Trophoblast cell (in vitro differentiated cells and primary cell): ENCODE data around the gene NRCAM.

Experiments
- DNase-seq, 2 donors: peaks; one replicate each; pipeline ENCODE4 v3.0.0-alpha.2; 2016
- H2AFZ ChIP-seq: 2 replicates; pipeline ENCODE4 v1.6.1; 2013; ENCODE audit warnings: low read length, moderate library complexity, mild to moderate bottlenecking; ENCODE audit not compliant: insufficient read depth, poor library complexity
- H2AK5ac ChIP-seq: 2 replicates; pipeline ENCODE4 v1.6.1; 2013; ENCODE audit warnings: mild to moderate bottlenecking, low read length
- H2BK120ac ChIP-seq: 2 replicates; pipeline ENCODE4 v1.6.1; 2013; ENCODE audit warnings: low read length, mild to moderate bottlenecking, moderate library complexity; ENCODE audit not compliant: insufficient read depth, poor library complexity
- H2BK12ac ChIP-seq: 2 replicates; pipeline ENCODE4 v1.6.1; 2013; ENCODE audit warnings: mild to moderate bottlenecking, low read length, moderate library complexity
- H2BK5ac ChIP-seq: 2 replicates; pipeline ENCODE4 v1.6.1; 2013; ENCODE audit warnings: low read length, low read depth, moderate library complexity, mild to moderate bottlenecking; ENCODE audit not compliant: poor library complexity
- H3K14ac ChIP-seq: 2 replicates; pipeline ENCODE4 v1.6.1; 2013; ENCODE audit warnings: mild to moderate bottlenecking, low read length
- H3K18ac ChIP-seq: 2 replicates; pipeline ENCODE4 v1.6.1; 2013; ENCODE audit warnings: mild to moderate bottlenecking, low read length
- H3K23ac ChIP-seq: 2 replicates; pipeline ENCODE4 v1.6.1; 2013; ENCODE audit warnings: low read length
- H3K27ac ChIP-seq: 2 replicates; pipeline ENCODE4 v1.5.1; 2013; ENCODE audit warnings: low read depth, mild to moderate bottlenecking, inconsistent platforms, low read length, moderate library complexity
- H3K27me3 ChIP-seq: 2 replicates; pipeline ENCODE4 v1.6.1; 2013; ENCODE audit warnings: inconsistent platforms, mild to moderate bottlenecking, low read length, moderate library complexity; ENCODE audit not compliant: insufficient read depth
- H3K36me3 ChIP-seq, 2 experiments: 1 replicate in 1 of 2; 2 replicates in 1 of 2; pipeline ENCODE4 v1.6.1; 2013; ENCODE audit warnings: low read length in 2 of 2, mild to moderate bottlenecking in 2 of 2, moderate library complexity in 1 of 2; ENCODE audit not compliant: insufficient read depth in 2 of 2, control insufficient read depth in 1 of 2
- H3K4ac ChIP-seq: 2 replicates; pipeline ENCODE4 v1.6.1; 2013; ENCODE audit warnings: low read depth, mild to moderate bottlenecking, low read length, moderate library complexity
- H3K4me1 ChIP-seq, 2 experiments: 1 replicate in 1 of 2; 2 replicates in 1 of 2; pipeline ENCODE4 v1.6.1; 2013; ENCODE audit warnings: low read length in 2 of 2, mild to moderate bottlenecking in 2 of 2, moderate library complexity in 1 of 2; ENCODE audit not compliant: insufficient read depth in 2 of 2, control insufficient read depth in 1 of 2
- H3K4me2 ChIP-seq: 2 replicates; pipeline ENCODE4 v1.6.1; 2013; ENCODE audit warnings: inconsistent platforms, mild to moderate bottlenecking, low read length, moderate library complexity
- H3K4me3 ChIP-seq: 2 replicates; pipeline ENCODE4 v1.5.1; 2013; ENCODE audit warnings: mild to moderate bottlenecking, low read depth, low read length, inconsistent platforms
- H3K79me1 ChIP-seq: one replicate; pipeline ENCODE4 v1.6.1; 2013; ENCODE audit warnings: low read length
- H3K79me2 ChIP-seq: 2 replicates; pipeline ENCODE4 v1.6.1; 2013; ENCODE audit warnings: low read length, mild to moderate bottlenecking; ENCODE audit not compliant: control insufficient read depth, insufficient read depth, poor library complexity
- H3K9ac ChIP-seq: 2 replicates; pipeline ENCODE4 v1.6.1; 2013; ENCODE audit warnings: mild to moderate bottlenecking, low read length
- H3K9me3 ChIP-seq: 2 replicates; pipeline ENCODE4 v1.6.1; 2013; ENCODE audit warnings: low read depth, mild to moderate bottlenecking, control low read depth, inconsistent platforms, low read length; ENCODE audit not compliant: insufficient read depth
- H4K12ac ChIP-seq: 2 replicates; pipeline ENCODE4 v1.6.1; 2013; ENCODE audit warnings: low read depth, mild to moderate bottlenecking, low read length, moderate library complexity
- H4K8ac ChIP-seq: 2 replicates; pipeline ENCODE4 v1.6.1; 2013; ENCODE audit warnings: low read depth, mild to moderate bottlenecking, low read length, moderate library complexity
- H4K91ac ChIP-seq: one replicate; pipeline ENCODE4 v1.6.1; 2013; ENCODE audit warnings: low read depth, mild to moderate bottlenecking, low read length, moderate library complexity
- WGBS: extraction: QIAGEN DNeasy Blood & Tissue Kit; methylation state at CpG from one replicate; pipeline ENCODE4 v1.1.7; 2013; ENCODE audit warnings: missing lambda C conversion rate; ENCODE audit not compliant: insufficient read length, insufficient coverage; ENCODE audit errors: extremely low coverage; 5-methylcytosine and 5-hydroxymethylcytosine counted together

NRCAM gene

GRCh38 chr7:108266491-108266890 is 189.7 kb downstream of the NRCAM start:
- Histone ChIP-seq H3K79me1 (no peaks in the 10 kb centered on the region), H4K91ac (no peak overlapping the region), H3K27me3 (no peaks in the 10 kb centered on the region), H3K4me2 (no peak overlapping the region), H3K4me1 (no peaks in the 10 kb centered on the region), H4K8ac (no peak overlapping the region), H3K27ac (no peak overlapping the region), H4K12ac (no peak overlapping the region), H3K23ac (no peak overlapping the region), H3K36me3 (no peaks in the 10 kb centered on the region), H3K9ac (no peak overlapping the region), H3K9me3 (peaks cover 2% of the 10 kb centered on the region), H2BK12ac (no peak overlapping the region), H3K4me3 (no peak overlapping the region), H2AK5ac (no peak overlapping the region), H3K14ac (no peak overlapping the region), H3K4ac (no peak overlapping the region), H2AFZ (no peak overlapping the region), H2BK5ac (no peak overlapping the region), H3K18ac (no peak overlapping the region), H3K79me2 (no peaks in the 10 kb centered on the region), H2BK120ac (no peak overlapping the region)
- DNase-seq = no peak
- WGBS = no CpG with 5 or more reads among the region's 3 CpGs

GRCh38 chr7:108266035-108266434 is 190.2 kb downstream of the NRCAM start:
- Histone ChIP-seq H3K23ac (no peak overlapping the region), H4K8ac (no peak overlapping the region), H2AFZ (no peak overlapping the region), H3K27me3 (no peaks in the 10 kb centered on the region), H2BK120ac (no peak overlapping the region), H3K79me2 (no peaks in the 10 kb centered on the region), H4K91ac (no peak overlapping the region), H3K9me3 (peaks cover 2% of the 10 kb centered on the region), H3K18ac (no peak overlapping the region), H3K4me3 (no peak overlapping the region), H3K4me2 (no peak overlapping the region), H2AK5ac (no peak overlapping the region), H3K9ac (no peak overlapping the region), H2BK5ac (no peak overlapping the region), H3K14ac (no peak overlapping the region), H3K27ac (no peak overlapping the region), H2BK12ac (no peak overlapping the region), H3K4ac (no peak overlapping the region), H3K79me1 (no peaks in the 10 kb centered on the region), H4K12ac (no peak overlapping the region), H3K4me1 (no peaks in the 10 kb centered on the region), H3K36me3 (no peaks in the 10 kb centered on the region)
- DNase-seq = no peak

- Histone ChIP-seq H3K79me2 (no peaks in the 10 kb centered on the region), H3K4me1 (no peaks in the 10 kb centered on the region), H3K27ac (no peak overlapping the region), H3K9me3 (peaks cover 4% of the 10 kb centered on the region), H4K12ac (no peak overlapping the region), H3K4me2 (no peak overlapping the region), H3K36me3 (no peaks in the 10 kb centered on the region), H3K79me1 (no peaks in the 10 kb centered on the region), H2BK12ac (no peak overlapping the region), H3K4ac (no peak overlapping the region), H4K8ac (no peak overlapping the region), H2BK5ac (no peak overlapping the region), H3K27me3 (no peaks in the 10 kb centered on the region), H3K23ac (no peak overlapping the region), H4K91ac (no peak overlapping the region), H3K18ac (no peak overlapping the region), H2AFZ (no peak overlapping the region), H3K4me3 (no peak overlapping the region), H3K14ac (no peak overlapping the region), H2BK120ac (no peak overlapping the region), H3K9ac (no peak overlapping the region), H2AK5ac (no peak overlapping the region)
- DNase-seq = no peak
- no CpG with 5 or more reads among the region's 3 CpGs for WGBS
These were observed 191.2 kb downstream of the NRCAM start for GRCh38 chr7:108265007-108265406.

- no peak overlapping the region for H3K14ac ChIP-seq
- no peaks in the 10 kb centered on the region for H3K79me2 ChIP-seq
- H3K4ac ChIP-seq = no peak overlapping the region
- no peak overlapping the region for H2BK120ac ChIP-seq
- H2BK12ac ChIP-seq = no peak overlapping the region
- H4K12ac ChIP-seq = no peak overlapping the region
- no peaks in the 10 kb centered on the region for H3K27me3 ChIP-seq
- H3K27ac ChIP-seq = no peak overlapping the region
- H4K91ac ChIP-seq = no peak overlapping the region
- no peak for DNase-seq
- H3K4me2 ChIP-seq = no peak overlapping the region
- H2BK5ac ChIP-seq = no peak overlapping the region
- no peak overlapping the region for H2AK5ac ChIP-seq
- H4K8ac ChIP-seq = no peak overlapping the region
- no peaks in the 10 kb centered on the region for H3K36me3 ChIP-seq
- no CpG with 5 or more reads among the region's 3 CpGs for WGBS
- no peak overlapping the region for H3K4me3 ChIP-seq
- no peak overlapping the region for H2AFZ ChIP-seq
- no peaks in the 10 kb centered on the region for H3K4me1 ChIP-seq
- no peaks in the 10 kb centered on the region for H3K79me1 ChIP-seq
- no peak overlapping the region for H3K9ac ChIP-seq
- H3K18ac ChIP-seq = no peak overlapping the region
- H3K9me3 ChIP-seq = peaks cover 4% of the 10 kb centered on the region
- no peak overlapping the region for H3K23ac ChIP-seq
These were observed 192.8 kb downstream of the NRCAM start for GRCh38 chr7:108263425-108263824.
